Measurements from ENCODE around the gene AKAP6. TPM values are rescaled to one million over a fixed set of nuclear protein-coding genes. Genes with fewer than 3 reads are reported as not detected.

Gene AKAP6
- total and polyA plus RNA-seq, 10 of the 15 experiments (the other 5 are each of a cell fraction or from before 2014, with no cell fraction given), result 0.35 to 5.9 (median 2.2) TPM

DNA sequence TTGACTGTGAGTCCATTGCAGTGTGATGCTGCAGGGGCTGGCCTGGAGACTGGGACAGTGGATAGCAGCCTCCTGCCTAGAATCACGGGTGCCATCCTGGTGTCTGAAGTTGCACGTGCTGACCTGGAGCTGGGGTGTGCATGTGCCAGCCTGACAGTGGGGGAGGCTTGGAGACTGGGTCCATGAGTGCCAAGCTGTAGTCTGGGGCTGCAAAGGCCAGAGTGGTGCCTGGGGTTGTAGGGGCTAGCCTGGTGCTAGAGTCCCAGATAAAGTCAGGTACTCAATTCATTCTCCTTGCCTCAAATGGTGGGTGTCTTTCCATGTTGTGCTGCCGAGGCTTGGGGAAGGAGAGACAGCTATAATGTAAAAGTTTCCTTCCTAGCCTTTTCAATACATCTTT, 427.7 kb downstream of the AKAP6 start:
- Histone ChIP-seq H3K4me3 (no peak overlapping the region), H3K27ac (ENCODE audit: control insufficient read depth, insufficient read depth) (no peak overlapping the region), H3K36me3 (ENCODE audit: control insufficient read depth in 2 of 2, insufficient read depth in 2 of 2, low read length in 1 of 2) (no peaks in the 10 kb centered on the region), H2AFZ (ENCODE audit: control insufficient read depth, low read depth, low read length) (no peak overlapping the region), H3K4me2 (ENCODE audit: control insufficient read depth, insufficient read depth) (no peak overlapping the region), H3K27me3 (replicated peaks in 1 of 2; ENCODE audit: control insufficient read depth in 2 of 2, insufficient read depth in 2 of 2, low read length in 1 of 2) (no peaks in the 10 kb centered on the region), H4K20me1 (ENCODE audit: control insufficient read depth, insufficient read depth) (no peaks in the 10 kb centered on the region), H3K79me2 (ENCODE audit: control insufficient read depth, insufficient read depth, low read length) (no peaks in the 10 kb centered on the region), H3K4me1 (ENCODE audit: control insufficient read depth, insufficient read depth, low read length) (no peaks in the 10 kb centered on the region), H3K9ac (ENCODE audit: control insufficient read depth, insufficient read depth, low read length) (no peak overlapping the region), H3K9me3 (replicated peaks; ENCODE audit: control insufficient read depth, insufficient read depth, low read length) (no peaks in the 10 kb centered on the region; the same call in 2 of the 3 replicates)
- WGBS (ENCODE audit: insufficient coverage, insufficient replicate concordance, low lambda C conversion rate, missing lambda C conversion rate), result 0% methylated on average over 3 of the region's 3 CpGs
- intact Hi-C loops (cut with micrococcal nuclease; ENCODE audit: unreplicated experiment), result no loop called here
- in situ Hi-C loops (cut with MboI), result no loop called here
- FAIRE-seq (no peak), ATAC-seq (no peak), DNase-seq (ENCODE audit: low read depth, low spot score) (no peak)
- CTCF ChIA-PET, result interaction anchor here (0.7 kb wide), 1 partner anchor 38 kb away, joined by 3 read pairs; no protein-coding TSS in a partner anchor
- RAD21 ChIA-PET (ENCODE audit: unreplicated experiment), result no interaction called here
- SMC1A ChIA-PET (ENCODE audit: uncharacterized antibody, unreplicated experiment), result interaction anchor here (0.7 kb wide), 1 partner anchor 208 kb away, joined by 3 read pairs; no protein-coding TSS in a partner anchor
- POLR2A ChIA-PET, result no interaction called here
- no TSS peak for BruUV-seq (replicated peaks)
- TF ChIP-seq SIX5 (IDR thresholded peaks at IDR 0.05; ENCODE audit: low read depth, low read length, severe bottlenecking) (no peak), FOXK2 (IDR thresholded peaks at IDR 0.05) (no peak), SPI1 (IDR thresholded peaks at IDR 0.05; ENCODE audit: borderline replicate concordance, insufficient read depth, low read depth, low read length) (no peak), ATF7 (IDR thresholded peaks at IDR 0.05; ENCODE audit: low read depth) (no peak), RB1 (IDR thresholded peaks at IDR 0.05; ENCODE audit: borderline replicate concordance) (no peak), JUND (IDR thresholded peaks at IDR 0.05; ENCODE audit: low read depth, low read length) (no peak), EZH2 (IDR thresholded peaks at IDR 0.05; ENCODE audit: borderline replicate concordance, control insufficient read depth, low read depth, low read length) (no peak), EGR1 (IDR thresholded peaks at IDR 0.05; ENCODE audit: borderline replicate concordance in 1 of 2, low read depth in 2 of 2, low read length in 2 of 2) (no peak)
- TF ChIP-seq, protein P1, sequence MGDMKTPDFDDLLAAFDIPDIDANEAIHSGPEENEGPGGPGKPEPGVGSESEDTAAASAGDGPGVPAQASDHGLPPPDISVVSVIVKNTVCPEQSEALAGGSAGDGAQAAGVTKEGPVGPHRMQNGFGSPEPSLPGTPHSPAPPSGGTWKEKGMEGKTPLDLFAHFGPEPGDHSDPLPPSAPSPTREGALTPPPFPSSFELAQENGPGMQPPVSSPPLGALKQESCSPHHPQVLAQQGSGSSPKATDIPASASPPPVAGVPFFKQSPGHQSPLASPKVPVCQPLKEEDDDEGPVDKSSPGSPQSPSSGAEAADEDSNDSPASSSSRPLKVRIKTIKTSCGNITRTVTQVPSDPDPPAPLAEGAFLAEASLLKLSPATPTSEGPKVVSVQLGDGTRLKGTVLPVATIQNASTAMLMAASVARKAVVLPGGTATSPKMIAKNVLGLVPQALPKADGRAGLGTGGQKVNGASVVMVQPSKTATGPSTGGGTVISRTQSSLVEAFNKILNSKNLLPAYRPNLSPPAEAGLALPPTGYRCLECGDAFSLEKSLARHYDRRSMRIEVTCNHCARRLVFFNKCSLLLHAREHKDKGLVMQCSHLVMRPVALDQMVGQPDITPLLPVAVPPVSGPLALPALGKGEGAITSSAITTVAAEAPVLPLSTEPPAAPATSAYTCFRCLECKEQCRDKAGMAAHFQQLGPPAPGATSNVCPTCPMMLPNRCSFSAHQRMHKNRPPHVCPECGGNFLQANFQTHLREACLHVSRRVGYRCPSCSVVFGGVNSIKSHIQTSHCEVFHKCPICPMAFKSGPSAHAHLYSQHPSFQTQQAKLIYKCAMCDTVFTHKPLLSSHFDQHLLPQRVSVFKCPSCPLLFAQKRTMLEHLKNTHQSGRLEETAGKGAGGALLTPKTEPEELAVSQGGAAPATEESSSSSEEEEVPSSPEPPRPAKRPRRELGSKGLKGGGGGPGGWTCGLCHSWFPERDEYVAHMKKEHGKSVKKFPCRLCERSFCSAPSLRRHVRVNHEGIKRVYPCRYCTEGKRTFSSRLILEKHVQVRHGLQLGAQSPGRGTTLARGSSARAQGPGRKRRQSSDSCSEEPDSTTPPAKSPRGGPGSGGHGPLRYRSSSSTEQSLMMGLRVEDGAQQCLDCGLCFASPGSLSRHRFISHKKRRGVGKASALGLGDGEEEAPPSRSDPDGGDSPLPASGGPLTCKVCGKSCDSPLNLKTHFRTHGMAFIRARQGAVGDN (IDR thresholded peaks at IDR 0.05), result no peak
- TF ChIP-seq, protein P2, sequence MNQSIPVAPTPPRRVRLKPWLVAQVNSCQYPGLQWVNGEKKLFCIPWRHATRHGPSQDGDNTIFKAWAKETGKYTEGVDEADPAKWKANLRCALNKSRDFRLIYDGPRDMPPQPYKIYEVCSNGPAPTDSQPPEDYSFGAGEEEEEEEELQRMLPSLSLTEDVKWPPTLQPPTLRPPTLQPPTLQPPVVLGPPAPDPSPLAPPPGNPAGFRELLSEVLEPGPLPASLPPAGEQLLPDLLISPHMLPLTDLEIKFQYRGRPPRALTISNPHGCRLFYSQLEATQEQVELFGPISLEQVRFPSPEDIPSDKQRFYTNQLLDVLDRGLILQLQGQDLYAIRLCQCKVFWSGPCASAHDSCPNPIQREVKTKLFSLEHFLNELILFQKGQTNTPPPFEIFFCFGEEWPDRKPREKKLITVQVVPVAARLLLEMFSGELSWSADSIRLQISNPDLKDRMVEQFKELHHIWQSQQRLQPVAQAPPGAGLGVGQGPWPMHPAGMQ (IDR thresholded peaks at IDR 0.05; ENCODE audit: borderline replicate concordance), result no peak
- TF ChIP-seq, protein P3, sequence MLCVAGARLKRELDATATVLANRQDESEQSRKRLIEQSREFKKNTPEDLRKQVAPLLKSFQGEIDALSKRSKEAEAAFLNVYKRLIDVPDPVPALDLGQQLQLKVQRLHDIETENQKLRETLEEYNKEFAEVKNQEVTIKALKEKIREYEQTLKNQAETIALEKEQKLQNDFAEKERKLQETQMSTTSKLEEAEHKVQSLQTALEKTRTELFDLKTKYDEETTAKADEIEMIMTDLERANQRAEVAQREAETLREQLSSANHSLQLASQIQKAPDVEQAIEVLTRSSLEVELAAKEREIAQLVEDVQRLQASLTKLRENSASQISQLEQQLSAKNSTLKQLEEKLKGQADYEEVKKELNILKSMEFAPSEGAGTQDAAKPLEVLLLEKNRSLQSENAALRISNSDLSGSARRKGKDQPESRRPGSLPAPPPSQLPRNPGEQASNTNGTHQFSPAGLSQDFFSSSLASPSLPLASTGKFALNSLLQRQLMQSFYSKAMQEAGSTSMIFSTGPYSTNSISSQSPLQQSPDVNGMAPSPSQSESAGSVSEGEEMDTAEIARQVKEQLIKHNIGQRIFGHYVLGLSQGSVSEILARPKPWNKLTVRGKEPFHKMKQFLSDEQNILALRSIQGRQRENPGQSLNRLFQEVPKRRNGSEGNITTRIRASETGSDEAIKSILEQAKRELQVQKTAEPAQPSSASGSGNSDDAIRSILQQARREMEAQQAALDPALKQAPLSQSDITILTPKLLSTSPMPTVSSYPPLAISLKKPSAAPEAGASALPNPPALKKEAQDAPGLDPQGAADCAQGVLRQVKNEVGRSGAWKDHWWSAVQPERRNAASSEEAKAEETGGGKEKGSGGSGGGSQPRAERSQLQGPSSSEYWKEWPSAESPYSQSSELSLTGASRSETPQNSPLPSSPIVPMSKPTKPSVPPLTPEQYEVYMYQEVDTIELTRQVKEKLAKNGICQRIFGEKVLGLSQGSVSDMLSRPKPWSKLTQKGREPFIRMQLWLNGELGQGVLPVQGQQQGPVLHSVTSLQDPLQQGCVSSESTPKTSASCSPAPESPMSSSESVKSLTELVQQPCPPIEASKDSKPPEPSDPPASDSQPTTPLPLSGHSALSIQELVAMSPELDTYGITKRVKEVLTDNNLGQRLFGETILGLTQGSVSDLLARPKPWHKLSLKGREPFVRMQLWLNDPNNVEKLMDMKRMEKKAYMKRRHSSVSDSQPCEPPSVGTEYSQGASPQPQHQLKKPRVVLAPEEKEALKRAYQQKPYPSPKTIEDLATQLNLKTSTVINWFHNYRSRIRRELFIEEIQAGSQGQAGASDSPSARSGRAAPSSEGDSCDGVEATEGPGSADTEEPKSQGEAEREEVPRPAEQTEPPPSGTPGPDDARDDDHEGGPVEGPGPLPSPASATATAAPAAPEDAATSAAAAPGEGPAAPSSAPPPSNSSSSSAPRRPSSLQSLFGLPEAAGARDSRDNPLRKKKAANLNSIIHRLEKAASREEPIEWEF (IDR thresholded peaks at IDR 0.05; ENCODE audit: insufficient replicate concordance, low read depth, low read length), result no peak
- TF ChIP-seq, protein P4, sequence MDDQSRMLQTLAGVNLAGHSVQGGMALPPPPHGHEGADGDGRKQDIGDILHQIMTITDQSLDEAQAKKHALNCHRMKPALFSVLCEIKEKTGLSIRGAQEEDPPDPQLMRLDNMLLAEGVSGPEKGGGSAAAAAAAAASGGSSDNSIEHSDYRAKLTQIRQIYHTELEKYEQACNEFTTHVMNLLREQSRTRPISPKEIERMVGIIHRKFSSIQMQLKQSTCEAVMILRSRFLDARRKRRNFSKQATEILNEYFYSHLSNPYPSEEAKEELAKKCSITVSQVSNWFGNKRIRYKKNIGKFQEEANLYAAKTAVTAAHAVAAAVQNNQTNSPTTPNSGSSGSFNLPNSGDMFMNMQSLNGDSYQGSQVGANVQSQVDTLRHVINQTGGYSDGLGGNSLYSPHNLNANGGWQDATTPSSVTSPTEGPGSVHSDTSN (IDR thresholded peaks at IDR 0.05; ENCODE audit: insufficient replicate concordance, low read depth, low read length), result no peak
